ENCODE data around the gene CYB5D1. TPM values are rescaled to one million over a fixed set of nuclear protein-coding genes. Genes with fewer than 3 reads are reported as not detected.

CYB5D1 gene
- total RNA-seq, 2 experiments from 2014 or later = 18.1 to 24.8 TPM

- DNase-seq (ENCODE audit: low spot score) = no peak
- no peaks in the 10 kb centered on the region for H3K4me1 ChIP-seq (ENCODE audit: insufficient read depth, low read length, poor library complexity, severe bottlenecking)
- H3K36me3 ChIP-seq (ENCODE audit: insufficient read depth, low read length) = no peaks in the 10 kb centered on the region
- intact Hi-C loops (cut with micrococcal nuclease; ENCODE audit: unreplicated experiment) = loop anchor here (10.0 kb wide), 1 partner anchor 225 kb away; no protein-coding TSS in a partner anchor
- no peak for TF ChIP-seq CTCF (conservative IDR thresholded peaks at IDR 0.05; ENCODE audit: low read length)
- TF ChIP-seq EZH2phosphoT487 (IDR thresholded peaks at IDR 0.05; ENCODE audit: borderline replicate concordance, low read depth, low read length) = no peak
- no peaks in the 10 kb centered on the region for H3K9me2 ChIP-seq (ENCODE audit: insufficient read depth, low read length)
- BruUV-seq (replicated peaks) = no TSS peak
- no peak overlapping the region for H3K27ac ChIP-seq (ENCODE audit: low read depth, low read length, poor library complexity, severe bottlenecking)
- H3K9me3 ChIP-seq (ENCODE audit: low read length) = no peaks in the 10 kb centered on the region
- ChIA-PET POLR2A (interaction anchor here (0.6 kb wide), 1 partner anchor 100 kb away, joined by 3 read pairs; no protein-coding TSS in a partner anchor), CTCF (ENCODE audit: unreplicated experiment) (no interaction called here)
- no peak overlapping the region for H3K4me3 ChIP-seq (ENCODE audit: low read depth, low read length, poor library complexity, severe bottlenecking)
- H4K20me1 ChIP-seq (ENCODE audit: insufficient read depth, low read length) = no peaks in the 10 kb centered on the region
- H2AFZ ChIP-seq (ENCODE audit: low read length) = no peak overlapping the region
- H3K79me2 ChIP-seq (ENCODE audit: insufficient read depth, low read depth, low read length) = no peaks in the 10 kb centered on the region
- H3K4me2 ChIP-seq (ENCODE audit: low read length) = no peak overlapping the region
Observed at GRCh38 chr17:7820231-7820630, 37.6 kb upstream of the CYB5D1 start.

GRCh38 chr17:7822126-7822525 is 35.7 kb upstream of the CYB5D1 start:
- H2AFZ ChIP-seq (ENCODE audit: low read length) = no peak overlapping the region
- intact Hi-C loops (cut with micrococcal nuclease; ENCODE audit: unreplicated experiment) = loop anchor here (1.0 to 10.0 kb wide), 4 partner anchors 29 to 223 kb away; partner anchors contain the start of gene NAA38
- POLR2A ChIA-PET = no interaction called here

More at GRCh38 chr17:7822126-7822525, 35.7 kb upstream of the CYB5D1 start:
- DNase-seq (ENCODE audit: low spot score) = no peak
- Histone ChIP-seq H3K9me2 (ENCODE audit: insufficient read depth, low read length) (no peaks in the 10 kb centered on the region), H3K4me2 (ENCODE audit: low read length) (no peak overlapping the region), H3K9me3 (ENCODE audit: low read length) (no peaks in the 10 kb centered on the region), H4K20me1 (ENCODE audit: insufficient read depth, low read length) (no peaks in the 10 kb centered on the region), H3K4me3 (ENCODE audit: low read depth, low read length, poor library complexity, severe bottlenecking) (no peak overlapping the region), H3K27ac (ENCODE audit: low read depth, low read length, poor library complexity, severe bottlenecking) (no peak overlapping the region), H3K36me3 (ENCODE audit: insufficient read depth, low read length) (no peaks in the 10 kb centered on the region), H3K4me1 (ENCODE audit: insufficient read depth, low read length, poor library complexity, severe bottlenecking) (no peaks in the 10 kb centered on the region), H3K79me2 (ENCODE audit: insufficient read depth, low read depth, low read length) (no peaks in the 10 kb centered on the region)
- TF ChIP-seq CTCF (conservative IDR thresholded peaks at IDR 0.05; ENCODE audit: low read length) = no peak
- no peak for TF ChIP-seq EZH2phosphoT487 (IDR thresholded peaks at IDR 0.05; ENCODE audit: borderline replicate concordance, low read depth, low read length)
- CTCF ChIA-PET (ENCODE audit: unreplicated experiment) = no interaction called here
- no TSS peak for BruUV-seq (replicated peaks)

Data from OCI-LY7 (cell line).